Glomerular visceral epithelial cell (primary cell): ENCODE data around the gene DENR.
"Not testable (repeated sequence)": the region's sequence is repeated elsewhere in the genome, so short reads cannot be mapped to it uniquely, and the experiment has no call there.

Source experiments
- DNase-seq: peaks from one replicate; pipeline ENCODE4 v3.0.0-alpha.2; 2016; ENCODE audit errors: extremely low spot score

DENR gene

DNA sequence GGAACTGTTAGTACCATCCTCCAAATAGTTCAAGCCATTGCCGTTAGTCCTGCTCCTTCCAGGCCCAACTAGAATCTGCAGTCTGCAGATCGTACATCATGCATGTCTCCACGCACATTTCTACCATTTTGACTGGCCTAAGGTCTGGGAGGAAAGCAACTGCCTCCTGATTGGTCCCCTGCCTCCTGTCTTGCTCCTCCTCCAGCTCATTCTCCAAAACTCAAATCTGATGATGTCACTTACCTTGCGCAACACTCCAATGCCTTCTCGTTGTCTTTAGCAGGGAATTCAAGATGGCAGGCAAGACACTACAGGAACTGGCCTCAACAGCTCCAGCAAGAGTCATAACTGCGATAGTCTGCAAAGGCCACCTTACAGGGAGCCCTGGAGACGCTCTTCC, 12.3 kb upstream of the DENR start:
- no peak for DNase-seq

DNA sequence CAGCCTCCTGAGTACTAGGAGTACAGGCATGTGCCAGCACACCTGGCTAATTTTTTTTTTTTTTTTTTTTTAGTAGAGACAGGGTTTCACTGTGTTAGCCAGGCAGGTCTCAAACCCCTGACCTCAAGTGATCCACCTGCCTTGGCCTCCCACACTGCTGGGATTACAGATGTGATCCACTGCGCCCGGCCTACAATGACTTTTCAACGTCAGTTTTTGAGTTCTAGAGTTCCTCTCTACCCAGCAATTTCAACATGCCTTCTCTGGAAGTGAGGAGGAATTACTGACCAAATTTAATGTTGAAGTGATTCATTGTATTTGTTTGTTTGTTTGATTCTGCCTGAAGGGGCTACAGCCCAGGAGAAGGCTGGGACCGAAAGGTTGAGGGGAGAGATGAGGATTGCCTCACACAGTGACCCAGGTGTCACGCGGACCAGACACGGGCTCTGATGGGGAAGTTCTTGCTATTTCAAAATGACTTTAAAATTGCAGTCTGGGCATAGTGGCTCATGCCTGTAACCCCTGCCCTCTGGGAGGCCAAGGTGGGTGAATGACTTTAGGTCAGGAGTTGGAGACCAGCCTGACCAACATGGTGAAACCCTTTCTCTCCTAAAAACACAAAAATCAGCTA, 8.6 kb upstream of the DENR start:
- DNase-seq: no peak

DNA sequence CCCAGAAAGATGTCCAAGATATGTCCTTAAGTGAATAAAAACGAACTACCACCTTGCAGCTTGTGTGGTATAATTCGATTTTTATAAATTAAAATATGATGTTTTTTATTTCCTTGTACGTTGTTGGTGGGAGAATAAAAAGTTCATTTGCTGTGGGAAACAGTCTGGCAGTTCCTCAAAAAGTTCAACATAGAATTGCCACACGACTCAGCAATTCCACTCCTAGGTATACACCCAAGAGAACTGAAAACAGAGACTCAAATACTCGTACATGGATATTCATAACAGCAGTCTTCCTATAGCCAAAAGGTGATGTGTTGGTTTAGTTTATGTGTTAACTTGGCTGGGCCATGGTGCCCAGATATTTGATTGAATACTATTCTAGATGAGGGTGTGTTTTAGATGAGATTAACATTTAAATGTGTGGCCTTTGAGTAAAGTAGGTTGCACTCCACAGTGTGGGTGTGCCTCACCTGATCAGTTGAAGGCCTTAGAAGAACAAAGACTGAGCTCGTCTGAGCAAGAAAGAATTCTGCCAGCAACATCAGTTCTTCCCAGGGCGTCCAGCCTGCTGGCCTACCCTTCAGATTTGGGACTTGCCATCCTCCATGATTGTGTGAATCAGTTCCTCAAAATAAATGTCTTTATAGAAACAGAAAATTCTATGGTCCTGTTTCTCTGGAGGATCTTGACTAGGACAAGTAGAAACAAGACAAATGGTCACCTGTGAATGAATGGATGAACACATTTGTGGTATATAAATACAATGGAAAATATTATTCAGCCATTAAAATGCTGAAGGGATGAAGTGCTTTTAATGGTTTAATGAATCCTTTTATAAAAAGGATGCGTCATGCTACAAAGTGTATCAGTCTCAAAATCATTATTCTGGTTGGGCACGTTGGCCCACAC, 5.1 kb upstream of the DENR start:
- DNase-seq: no peak

DNA sequence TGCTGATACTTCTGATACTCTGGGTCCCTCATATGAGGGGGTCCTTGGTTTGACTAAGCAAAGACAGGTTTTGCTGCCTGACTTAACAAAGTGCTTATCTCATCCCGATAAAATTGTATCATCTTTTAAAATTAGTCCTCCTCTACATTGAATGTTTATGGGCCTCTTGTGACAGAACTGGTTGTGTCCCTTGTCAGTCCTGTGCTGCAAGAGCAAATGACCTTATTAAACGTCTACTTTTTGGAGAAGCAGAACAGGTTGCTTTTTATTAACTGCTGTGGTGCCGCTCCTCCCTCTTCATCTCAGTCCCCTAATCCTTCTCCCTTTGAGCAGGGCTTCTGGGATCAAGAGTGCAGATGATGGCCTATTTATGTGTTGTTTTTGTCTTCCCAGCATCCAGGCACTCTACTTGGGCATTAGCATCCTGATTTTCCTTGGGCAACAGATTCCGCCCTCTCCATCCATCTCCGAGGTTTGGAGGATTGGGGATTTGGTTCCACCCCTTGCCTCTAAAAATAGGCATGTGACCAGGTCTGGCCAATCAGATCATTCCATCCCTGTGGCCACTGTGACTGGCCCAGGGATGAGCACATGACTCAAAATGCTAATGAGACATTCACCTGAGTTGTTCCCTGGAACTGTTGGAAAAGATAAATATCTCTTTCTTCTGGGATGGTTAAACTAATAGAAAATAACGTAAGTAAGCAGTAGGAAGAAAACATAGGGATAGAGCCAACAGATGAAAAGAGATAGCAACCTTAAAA, 2.9 kb upstream of the DENR start:
- no peak for DNase-seq

DNA sequence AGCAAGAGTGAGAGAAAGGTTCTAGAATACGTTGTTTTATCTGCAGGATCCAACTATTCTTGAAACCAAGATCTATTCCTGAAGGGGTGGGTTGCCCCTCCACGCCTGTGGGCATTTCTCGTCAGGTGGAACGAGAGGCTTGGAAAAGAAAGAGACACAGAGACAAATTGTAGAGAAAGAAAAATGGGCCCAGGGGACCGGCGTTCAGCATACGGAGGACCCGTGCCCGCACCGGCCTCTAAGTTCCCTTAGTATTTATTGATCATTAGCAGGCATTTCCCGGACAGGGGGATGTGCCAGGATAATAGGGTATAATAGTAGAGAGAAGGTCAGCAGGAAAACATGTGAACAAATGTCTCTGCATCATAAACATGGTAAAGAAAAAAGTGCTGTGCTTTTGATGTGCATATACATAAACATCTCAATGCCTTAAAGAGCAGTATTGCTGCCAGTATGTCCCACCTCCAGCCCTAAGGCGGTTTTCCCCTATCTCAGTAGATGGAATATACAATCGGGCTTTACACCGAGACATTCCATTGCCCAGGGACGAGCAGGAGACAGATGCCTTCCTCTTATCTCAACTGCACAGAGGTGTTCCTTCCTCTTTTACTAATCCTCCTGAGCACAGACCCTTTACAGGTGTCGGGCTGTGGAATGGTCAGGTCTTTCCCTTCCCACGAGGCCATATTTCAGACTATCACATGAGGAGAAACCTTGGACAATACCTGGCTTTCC, 1.7 kb upstream of the DENR start:
- not testable (repeated sequence) for DNase-seq

DNA sequence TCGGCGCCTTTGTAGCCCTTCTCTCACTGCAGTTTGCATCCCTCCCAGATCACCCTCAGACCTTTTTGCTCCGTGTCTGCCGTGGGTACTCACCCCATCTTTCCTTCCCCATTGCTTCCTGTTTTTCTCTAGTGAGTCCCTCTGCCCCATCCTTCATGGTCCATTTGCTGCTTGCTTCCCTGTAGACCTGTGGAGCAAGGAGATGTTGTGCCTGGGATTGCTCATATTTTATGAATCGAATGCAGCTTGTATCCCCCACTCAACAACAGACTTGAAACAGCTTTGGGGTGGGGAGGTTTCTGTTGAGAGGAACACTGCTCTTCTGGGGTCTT, 661 bp downstream of the DENR start:
- no peak for DNase-seq

DNA sequence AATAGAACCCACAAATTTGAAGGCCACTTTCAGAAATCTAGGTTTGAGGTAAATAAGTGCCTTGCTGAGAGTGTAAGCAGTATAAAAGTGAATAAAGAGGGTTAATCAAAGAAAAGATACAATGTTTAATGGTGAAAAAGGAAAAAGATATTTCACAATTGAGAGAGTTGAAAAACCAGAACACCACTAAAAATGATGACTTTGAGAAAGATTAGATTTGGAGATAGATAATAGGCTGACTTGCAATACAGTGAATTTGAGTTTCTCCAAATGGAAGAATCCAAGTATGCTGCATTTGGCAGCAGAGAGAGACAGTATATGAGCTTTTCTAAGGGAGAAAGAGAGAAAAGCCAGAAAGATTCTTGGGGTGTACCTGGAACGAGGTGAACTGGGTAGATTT, 2.2 kb downstream of the DENR start:
- DNase-seq: no peak

DNA sequence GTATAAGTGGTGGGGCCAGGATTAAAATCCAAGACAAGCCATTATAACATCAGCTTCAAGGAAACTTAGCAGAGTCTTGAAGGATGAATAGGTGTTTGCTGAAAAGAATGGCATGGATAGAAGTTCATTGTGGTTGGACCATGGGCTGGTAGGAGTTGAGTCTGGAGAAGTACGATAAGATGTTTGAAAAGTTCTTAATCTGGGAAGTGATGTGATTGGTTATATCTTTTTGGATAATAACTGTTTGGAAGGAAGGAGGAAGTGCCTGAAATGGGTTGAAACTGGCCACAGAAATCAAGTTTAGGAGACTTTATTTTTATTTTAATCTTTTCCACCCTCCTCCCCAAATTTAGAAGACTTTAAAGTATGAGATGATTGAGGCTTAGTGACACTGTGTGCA, 4.9 kb downstream of the DENR start:
- DNase-seq: no peak

DNA sequence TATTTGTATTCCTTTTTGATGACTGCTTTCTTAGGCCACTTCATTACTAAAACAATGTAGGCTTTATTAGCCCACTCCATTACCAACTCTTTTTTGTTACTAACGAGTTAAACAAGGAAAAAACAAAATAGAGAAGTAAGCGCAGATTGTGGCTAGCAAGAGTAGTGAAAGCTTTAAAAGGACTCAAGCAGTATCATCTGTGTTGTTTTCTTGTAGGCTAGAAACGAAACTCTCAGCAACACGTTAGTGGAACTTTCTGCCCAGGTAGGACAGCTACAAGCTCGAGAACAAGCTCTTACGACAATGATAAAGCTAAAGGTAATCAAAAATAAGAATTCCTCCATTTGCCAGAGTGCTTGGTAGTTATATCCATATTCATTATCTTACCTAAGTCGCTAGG, 32.9 kb downstream of the DENR start:
- no peak for DNase-seq

DNA sequence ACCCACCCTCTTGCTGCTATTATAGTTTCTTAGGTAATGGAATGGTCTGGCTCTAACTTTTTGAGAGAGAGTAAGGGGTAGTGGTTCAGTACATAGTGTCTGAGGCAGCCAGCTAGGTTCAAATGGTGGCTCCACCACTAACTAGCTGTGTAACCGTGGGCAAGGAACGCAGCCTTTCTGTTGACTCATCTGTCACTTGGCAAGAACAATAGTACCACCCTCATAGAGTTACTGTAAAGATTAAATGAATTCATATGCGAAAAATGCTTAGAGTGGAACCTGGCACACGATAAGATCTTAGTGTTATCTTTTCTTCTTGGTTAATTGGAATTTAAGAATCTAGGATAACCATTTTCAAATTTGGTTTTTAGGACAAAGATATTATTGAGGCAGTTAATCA, 35.8 kb downstream of the DENR start:
- no peak for DNase-seq

DNA sequence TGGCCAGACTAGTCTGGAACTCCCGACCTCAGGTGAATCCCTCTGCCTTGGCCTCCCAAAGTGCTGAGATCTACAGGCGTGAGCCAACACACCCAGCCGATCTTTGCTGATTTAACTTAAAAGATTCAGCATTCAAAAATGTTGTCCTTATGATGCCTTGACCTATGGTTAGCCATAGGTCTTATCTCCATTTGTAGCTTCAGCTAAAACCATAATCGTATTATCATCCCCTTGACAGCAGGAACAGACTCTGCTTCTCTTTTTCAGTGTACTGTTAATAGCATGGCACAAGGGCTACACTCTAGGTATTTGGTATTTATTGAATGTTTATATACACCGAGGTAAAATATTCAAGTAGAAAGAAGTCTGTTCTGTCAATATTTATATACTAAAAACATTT, 37.0 kb downstream of the DENR start:
- no peak for DNase-seq

DNA sequence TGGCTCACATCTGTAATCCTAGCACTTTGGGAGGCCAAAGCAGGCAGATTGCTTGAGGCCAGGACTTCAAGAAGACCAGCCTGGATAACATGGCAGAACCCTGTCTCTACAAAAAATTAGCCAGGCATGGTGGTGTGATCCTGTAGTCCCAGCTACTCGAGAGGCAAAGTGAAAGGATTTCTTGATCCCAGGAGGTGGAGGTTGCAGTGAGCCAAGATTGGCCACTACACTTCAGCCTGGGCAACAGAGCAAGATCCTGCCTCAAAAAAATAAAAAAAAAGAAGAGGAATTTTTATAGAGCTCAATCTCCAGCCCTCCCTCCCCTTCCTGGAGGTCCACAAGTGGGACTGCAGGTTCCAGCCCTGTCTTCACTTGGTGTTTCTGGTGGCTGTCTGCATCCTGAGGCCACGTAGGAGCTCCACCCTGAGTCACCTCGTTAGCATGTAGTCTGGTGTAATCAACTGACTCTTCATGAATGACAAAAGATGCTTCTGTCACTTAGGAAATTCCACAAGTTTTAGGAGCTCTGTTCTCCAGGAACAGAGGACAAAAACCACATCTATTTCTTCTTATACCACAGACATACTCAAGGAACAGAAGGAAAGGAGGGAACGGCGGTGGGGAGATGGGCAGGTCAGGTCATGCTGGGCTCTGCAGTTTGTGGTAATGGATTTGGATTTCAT, 37.9 kb downstream of the DENR start:
- peak; percentile 15 for DNase-seq

DNA sequence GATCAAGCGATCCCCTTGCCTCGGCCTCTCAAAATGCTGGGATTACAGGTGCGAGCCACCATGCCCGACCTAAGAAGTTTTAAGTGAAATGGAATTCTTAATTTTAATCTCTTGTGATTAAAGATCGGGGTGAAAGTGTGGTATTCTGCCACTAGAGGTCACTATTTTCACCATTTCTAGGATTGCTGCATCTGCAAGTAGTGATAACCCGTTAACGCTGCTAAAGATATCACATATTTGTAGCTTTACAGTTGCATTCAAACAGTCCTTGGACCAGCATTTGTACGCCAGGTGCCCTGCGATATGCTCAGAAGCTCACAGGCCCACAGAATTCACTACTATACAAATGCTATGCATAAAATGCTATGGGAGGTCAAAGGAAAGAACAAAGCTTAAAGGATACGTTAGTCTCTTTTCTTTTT, 41.1 kb downstream of the DENR start:
- DNase-seq: peak; percentile 57

DNA sequence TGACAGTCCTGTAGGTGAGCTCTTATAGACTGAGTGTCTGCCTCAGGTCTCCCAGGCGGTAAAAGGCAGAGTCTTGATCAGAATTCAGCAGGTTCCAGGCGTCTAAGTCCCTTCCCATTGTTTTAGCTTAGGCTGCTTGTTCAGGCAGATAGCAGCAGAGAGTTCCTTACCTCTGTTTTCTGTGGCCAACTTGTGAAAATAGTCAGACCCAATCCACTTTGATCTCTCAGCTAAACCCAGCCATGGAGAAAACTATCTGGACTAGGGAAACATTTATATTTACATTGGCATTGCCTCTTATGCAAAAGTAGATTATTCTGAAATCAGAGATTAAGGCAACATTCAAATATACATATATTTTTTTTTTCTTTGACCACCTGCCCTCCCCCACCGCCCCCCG, 43.2 kb downstream of the DENR start:
- DNase-seq: no peak

DNA sequence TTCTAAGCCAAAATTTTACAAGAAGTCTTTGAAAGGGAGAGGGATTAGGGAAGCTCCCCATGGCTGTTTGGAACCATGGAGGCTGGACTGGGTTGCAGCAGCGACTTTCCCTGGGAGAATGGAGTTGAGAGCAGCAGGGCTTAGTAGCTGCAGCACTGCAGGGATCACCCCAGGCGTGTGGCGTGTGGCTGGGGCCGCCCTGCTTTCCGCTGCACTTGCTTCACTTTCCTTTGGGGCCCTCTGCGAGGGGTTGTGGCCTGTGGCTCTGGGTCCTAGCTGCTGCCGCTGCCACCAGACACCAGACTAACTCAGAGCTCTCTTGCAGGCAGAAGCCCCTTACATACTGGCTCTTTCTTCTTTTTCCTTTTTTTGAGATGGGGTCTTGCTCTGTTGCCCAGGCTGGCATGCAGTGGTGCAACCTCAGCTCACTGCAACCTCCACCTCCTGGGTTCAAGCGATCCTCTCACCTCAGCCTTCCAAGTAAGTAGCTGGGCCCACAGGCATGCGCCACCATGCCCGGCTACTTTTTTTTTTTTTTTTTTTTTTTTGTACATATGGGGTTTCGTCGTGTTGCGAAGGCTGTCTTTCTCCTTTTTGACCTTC, 47.1 kb downstream of the DENR start:
- no peak for DNase-seq

DNA sequence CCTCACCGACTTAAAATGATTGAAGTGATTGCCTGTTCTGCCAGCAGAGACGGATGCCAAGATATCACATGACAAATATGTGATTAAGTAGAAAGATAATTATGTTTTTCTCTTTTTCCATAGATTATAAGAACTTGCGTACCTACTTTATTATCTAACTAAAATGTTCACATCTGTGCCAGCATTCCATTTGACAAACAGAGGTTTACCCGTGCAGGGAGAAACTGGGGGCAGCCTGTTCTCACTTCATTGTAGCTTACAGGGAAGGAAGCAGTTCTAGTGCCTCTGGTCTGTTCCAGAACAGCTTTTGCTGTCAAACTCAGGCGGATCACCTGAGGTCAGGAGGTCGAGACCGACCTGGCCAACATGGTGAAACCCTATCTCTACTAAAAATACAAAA, 51.3 kb downstream of the DENR start:
- no peak for DNase-seq

DNA sequence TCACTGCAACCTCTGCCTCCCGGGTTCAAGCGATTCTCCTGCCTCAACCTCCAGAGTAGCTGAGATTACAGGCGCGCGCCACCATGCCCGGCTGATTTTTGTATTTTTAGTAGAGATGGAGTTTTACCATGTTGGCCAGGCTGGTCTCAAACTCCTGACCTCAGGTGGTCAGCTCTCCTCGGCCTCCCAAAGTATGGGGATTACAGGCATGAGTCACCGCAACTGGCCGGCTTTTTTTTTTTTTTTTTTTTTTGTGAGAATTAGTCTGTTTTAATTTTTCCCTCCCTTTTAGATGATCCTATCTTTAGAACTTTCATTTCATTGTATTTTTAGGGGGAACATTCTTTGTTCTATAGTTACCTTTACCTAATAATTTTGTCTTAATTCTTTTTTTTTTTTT, 52.3 kb downstream of the DENR start:
- DNase-seq: not testable (repeated sequence)

DNA sequence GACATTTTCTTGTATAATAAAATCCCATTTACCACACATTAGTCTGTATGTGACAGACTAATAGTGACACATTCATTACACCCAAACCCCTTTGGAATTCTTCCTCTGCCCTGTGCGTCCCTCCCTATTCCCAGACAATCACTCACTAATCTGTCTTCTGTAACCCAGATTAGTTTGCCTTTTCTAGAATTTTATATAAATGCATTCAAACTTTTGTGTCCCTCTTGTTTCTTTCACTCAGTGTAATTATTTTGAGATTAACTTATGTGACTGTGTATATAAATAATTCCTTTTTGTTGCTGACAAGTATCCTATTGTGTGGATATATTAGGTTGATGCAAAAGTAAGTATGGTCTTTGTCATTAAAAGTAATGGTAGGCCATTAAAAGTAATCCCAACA, 55.0 kb downstream of the DENR start:
- no peak for DNase-seq

DNA sequence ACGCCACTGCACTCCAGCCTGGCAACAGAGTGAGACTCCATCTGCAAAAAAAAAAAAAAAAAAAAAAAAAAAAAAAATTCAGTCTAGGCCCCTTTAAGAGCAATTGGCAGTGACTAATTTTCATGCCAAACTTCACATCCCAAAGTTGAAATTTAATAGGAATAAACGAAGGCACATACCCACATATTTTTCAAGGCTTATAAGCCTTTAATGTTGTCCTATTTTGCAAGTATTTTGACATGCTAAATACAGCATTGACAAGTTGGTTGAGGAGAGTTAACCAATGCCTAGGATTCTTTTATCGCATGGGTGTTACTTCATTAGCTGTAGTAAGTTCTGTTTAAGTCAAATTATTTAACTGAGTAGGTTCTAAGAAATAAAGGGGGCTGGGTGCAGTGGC, 59.2 kb downstream of the DENR start:
- peak; percentile 34 for DNase-seq

DNA sequence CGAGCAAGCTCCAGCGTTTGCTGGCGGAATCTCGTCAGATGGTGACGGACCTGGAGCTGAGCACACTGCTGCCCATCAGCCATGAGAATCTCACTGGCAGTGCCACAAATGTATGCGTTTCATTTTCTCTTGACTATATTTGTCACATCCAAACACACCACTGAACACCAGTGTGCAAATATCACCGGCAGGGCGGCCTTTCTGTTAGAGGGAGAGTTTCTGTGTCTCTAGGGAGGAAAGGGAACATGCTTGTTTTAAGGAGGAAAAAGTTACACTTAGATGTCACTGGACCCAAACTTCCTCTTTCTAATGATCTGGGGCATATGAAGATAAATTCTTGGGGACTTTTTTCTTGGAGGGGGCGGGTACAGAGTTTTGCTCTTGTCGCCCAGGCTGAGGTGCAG, 60.7 kb downstream of the DENR start:
- no peak for DNase-seq

DNA sequence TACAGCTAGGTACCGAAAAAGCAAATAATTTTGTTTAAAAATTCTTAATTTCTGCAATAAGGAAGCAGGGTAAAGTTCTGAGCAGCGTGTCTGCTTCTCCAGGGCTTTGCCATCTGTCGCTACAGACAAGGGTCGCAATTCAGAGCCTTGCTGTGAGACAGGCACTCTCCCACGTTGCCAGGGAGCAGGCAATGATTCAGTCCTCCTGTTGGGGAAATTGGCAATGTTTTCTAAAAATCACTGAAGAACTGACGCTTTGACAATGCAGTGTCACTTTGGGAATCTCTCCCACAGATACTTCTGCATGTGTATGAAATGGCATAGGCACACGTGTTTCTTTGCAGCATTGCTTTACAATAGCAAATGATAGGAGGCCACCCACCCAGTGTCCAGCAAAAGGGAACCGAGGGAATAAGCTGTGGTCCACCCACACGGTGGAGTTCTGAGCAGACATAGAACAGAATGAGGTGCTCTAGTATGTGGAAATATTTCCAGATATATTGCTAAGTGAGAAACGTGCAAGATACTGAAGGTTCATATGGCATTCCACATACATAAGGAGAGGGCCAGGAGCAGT, 66.7 kb downstream of the DENR start:
- DNase-seq: no peak
